Measurements from ENCODE around the gene HOXD12.
A peak's percentile ranks its signal among the peaks of the same experiment; 100 is the strongest.

The HOXD12 gene

DNA sequence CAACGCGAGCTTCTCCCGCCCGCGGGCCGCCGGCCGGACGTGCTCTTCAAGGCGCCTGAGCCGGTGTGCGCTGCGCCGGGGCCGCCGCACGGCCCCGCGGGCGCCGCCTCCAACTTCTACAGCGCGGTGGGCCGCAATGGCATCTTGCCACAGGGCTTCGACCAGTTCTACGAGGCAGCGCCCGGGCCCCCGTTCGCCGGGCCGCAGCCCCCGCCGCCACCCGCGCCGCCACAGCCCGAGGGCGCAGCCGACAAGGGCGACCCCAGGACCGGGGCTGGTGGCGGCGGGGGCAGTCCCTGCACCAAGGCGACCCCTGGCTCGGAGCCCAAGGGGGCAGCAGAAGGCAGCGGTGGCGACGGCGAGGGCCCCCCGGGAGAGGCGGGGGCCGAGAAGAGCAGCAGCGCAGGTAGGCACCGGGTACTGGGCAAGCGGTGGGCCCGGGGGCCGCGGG, 8.2 kb downstream of the HOXD12 start:
- FAIRE-seq: no peak

DNA sequence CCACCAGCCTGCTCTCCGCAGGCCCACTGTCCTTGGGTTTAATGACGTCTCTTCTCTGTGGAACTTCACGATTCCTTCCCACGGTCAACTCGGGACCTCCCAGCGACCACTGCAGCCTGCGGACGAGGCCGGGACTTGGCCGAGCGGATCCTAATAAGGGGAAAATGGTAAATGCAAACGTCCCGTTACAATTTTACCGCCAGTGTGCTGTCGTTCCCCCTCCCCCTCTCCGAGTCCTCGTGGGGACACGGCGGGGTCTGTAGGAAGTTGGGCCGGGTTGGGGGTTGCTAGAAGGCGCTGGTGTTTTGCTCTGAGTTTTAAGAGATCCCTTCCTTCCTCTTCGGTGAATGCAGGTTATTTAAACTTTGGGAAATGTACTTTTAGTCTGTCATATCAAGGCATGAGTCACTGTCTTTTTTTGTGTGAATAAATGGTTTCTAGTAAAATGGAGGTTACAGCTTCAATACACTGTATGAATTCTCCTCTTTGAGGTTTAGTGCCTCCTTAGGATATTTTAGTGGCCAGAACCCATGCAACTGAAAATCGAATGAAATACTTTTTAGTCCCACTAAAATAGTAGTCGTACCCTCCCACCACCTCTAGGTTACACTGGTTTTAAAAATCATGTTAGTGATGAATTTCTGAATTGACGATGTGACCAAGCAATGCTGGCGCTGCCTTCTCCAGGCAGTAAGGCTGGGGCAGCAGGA, 9.8 kb downstream of the HOXD12 start:
- FAIRE-seq: no peak

DNA sequence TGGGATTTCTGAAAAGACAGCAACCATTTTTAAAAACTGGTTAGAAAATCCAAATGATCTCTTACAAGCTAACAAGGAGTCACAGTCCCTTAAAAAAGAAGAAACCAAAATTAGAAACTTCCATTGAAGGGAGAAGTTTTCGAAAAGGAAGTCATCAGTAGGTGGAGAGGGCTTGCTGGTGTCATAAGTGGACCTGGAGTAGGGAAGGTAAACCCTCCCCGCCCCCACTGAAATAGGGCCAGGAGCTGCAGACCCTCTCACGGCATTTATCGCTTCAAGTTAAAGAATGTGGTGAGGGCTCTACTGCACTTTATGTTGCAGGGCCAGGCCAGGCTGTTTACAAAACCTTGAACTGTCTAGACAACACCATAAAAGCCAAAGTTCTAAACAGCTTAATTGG, 10.4 kb downstream of the HOXD12 start:
- no peak for FAIRE-seq

DNA sequence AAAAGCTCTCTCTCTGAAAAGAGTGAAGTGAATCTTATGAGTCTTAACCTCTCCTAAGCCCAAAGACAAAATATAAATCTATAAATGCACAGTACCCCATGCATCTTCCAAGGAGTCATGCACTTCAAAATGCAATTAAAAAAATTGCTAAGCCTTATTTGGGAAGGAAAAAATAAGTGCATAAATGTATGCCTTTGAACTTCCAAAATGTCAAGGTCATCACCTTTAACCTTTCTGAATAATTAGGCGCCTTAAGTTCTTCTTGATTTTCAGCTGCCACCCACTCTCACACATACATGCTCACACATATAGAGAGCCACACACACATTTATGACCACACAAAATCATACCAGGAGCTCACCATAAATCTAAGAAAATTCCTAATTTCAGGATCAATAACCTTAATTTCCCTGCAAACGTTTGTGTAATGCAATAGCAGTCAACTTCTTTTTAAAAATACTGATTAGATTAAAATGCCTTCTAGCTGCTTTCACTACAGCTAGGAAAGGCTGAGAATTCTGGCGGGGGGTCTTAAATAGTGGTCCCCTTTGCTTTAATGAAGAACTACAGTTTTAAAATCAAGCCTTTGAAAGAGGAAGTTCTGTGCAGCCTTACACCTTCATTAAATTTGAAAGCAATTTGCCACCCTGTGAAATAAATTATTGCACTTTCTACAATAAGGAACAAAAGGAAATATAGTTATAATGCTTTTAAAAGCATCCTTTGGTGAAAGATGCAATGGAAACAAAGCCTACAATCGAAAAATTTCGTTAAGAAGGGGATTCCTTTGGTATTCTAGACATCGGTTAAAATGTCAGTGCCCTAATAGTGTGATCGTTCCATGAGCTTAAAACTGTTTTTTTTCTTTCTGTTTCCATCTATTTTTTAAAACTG, 11.1 kb downstream of the HOXD12 start:
- no peak for FAIRE-seq

GRCh38 chr2:176111309-176111663, 11.7 kb downstream of the HOXD12 start:
- FAIRE-seq: peak; percentile 82

GRCh38 chr2:176111846-176112374, 12.3 kb downstream of the HOXD12 start:
- no peak for FAIRE-seq

DNA sequence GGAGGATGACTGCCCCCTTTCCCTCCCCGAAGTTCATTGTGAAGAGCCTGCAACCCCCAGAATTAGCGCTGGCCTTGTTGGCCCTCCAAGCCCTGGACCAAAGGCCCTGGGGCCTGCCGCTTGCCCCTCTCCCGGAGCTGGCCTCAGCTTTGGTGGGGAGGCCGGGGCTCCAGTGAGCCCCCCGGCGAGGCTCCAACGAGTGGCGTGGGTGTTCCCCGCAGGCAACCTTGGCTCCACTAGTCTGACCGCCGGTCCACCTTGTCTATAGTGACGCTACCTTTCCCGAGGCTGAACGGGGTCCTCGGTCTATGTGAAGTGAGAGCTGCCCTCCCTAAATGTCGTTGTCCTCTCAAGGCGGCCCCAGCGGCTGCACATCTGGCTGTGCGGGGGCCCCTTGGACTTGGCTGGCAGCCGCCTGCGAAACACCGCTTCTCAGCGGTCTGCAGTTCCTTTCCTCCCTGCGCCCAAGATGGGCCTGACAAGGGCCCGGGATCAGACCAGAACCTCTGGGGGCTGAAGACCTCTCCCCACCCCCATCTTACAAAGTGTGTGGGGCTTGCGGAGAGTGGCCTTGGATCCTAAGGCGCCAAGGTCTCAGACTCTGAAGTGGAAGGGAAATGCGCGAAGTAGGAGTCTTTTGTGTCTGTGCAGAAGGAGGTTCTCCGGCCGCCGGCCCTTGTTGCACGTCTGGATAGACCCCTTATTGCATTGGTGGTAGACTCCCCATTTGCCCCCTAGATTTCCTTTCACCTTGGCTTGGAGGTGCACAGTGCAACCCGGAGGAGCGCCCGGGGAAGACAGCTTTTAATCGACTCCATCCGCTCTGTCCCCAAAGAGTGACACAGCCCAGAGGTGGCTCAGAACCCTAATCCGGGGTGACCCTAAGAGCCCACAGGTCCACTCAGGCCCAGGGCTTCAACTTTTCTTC, 13.0 kb downstream of the HOXD12 start:
- no peak for FAIRE-seq

GRCh38 chr2:176114120-176114929, 14.7 kb downstream of the HOXD12 start:
- FAIRE-seq: no peak

- FAIRE-seq: no peak
Measured at GRCh38 chr2:176114930-176115625, 15.5 kb downstream of the HOXD12 start.

DNA sequence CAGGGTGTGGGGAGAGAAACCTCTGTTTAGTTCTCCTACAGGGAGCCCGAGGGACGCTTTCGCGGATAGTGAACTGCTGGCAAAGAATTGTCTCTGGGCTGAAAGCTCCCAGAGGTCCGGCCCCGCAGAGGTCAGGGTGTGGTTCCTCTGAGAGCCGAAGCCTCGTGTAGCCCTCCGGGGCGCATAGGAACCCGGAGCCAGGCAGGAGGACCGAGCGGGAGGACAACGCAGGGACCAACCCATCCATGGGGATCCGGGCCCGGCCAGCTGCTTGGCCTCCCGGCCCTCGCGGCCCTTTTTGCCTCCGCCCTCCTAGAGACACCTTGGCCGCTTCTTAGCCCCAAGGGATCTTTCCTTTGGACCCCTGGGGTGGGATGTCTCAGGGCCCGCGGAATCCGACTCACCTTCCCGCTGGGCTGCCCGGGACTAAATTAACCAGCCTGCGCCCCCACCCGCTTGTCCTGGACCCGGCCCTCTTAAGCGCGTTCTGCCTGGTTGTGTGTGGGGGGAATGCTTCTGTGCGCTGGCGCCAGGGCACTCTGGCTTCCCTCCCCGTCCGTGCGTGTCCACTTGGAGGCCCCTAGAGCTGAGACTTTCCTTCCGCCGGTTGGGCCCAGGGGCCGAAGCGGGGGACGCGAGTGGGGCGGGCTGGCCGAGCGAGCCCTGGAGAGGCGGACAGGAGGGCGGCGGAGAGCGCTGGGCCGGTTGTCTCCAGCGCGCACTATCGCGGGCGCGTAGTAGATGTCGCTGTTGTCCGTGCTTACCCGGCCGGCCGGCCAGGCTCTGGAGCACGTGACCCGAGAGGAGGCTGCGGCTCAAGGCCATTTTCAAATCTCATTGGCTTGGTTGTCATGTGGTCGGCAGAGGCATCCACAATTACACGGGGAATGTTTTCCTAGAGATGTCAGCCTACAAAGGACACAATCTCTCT, 16.6 kb downstream of the HOXD12 start, which contains the start of gene HOXD10:
Gene HOXD10 (plus strand): TSS at position 896 of the 931 bp plus-strand sequence. CDS start 56 bp downstream, outside the sequence.
- no peak for FAIRE-seq

DNA sequence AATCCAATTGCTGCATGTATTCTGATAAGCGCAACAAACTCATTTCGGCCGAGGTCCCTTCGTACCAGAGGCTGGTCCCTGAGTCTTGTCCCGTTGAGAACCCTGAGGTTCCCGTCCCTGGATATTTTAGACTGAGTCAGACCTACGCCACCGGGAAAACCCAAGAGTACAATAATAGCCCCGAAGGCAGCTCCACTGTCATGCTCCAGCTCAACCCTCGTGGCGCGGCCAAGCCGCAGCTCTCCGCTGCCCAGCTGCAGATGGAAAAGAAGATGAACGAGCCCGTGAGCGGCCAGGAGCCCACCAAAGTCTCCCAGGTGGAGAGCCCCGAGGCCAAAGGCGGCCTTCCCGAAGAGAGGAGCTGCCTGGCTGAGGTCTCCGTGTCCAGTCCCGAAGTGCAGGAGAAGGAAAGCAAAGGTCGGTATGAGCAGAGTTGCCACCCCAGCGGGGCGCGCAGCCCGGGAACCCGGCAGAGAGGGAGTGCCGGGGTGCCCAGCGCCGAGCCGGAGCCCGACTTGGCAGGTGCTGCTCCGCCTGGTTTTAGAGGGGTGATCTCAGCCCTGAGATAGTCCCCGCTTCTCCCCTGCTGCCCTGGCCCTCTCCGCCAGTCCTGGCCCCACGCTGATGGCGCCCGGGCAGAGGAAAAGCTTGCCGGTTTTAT, 17.7 kb downstream of the HOXD12 start:
- FAIRE-seq: no peak

DNA sequence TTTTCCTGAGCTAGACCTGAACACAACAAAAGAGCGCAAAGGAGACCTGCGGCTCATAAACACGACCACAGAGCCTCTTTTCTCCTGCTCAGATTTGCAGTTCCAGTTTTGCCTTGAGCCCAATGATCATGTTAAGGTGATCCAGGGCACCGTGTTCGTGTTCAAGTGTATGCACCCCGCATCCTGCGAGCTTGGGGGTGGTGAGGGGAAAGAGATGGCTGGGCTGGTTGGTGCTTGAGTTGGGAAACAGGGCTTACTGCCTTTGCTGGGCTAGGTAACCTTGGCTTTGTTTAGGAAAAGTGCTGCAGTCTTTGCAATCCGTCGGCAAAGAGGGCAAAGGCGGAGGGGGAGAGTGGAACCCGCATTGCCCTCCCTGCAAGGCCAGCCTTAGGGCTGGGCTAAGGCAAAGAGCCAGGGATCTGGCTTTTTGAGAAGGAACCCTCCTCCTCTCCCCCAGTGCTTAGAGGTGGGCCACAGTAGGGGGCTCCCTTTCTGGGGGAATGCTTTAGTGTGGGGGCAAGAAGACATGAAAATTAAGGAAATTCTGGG, 18.3 kb downstream of the HOXD12 start:
- no peak for FAIRE-seq

GRCh38 chr2:176118601-176119339, 19.2 kb downstream of the HOXD12 start:
- FAIRE-seq: peak; percentile 49

DNA sequence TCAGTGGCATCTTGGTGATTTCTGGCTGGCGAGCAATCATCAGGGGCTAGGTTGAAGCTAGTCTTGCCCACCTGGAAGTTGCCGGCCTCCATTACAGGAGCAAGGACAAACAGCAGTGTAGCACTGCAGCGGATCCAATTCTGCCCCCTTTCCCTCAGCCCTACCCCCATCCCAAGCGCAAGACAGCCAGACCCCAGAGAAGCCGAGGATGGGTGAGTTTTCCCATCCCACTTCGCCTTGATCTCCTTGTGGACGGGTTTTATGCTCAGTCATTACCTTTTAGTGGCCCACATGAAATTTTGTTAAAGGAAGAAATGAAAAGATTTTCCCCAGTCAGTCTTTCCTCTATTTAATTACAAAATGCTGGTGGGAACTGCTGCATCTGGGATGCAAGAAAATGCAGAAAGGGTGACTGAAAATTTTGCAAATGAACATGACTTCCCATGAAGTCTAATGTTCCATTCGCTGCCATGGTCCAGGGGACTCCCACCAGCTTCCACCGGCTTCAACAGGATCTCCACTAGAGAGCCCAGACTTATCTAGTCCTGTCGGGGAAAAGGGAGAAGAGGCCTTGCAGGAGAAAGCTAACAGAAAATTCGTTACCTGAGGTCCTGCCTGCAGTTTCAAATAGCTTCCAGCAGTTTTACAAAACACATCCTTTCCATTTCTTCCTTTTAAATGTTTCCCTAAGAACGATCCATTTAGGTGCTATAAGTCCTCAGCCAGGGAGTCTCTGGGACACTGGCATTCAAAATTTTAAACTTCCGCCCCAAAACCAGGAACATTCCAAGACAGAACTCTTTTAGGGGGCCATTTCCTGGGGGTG, 21.0 kb downstream of the HOXD12 start:
- no peak for FAIRE-seq

GRCh38 chr2:176121190-176122051, 21.8 kb downstream of the HOXD12 start:
- no peak for FAIRE-seq

DNA sequence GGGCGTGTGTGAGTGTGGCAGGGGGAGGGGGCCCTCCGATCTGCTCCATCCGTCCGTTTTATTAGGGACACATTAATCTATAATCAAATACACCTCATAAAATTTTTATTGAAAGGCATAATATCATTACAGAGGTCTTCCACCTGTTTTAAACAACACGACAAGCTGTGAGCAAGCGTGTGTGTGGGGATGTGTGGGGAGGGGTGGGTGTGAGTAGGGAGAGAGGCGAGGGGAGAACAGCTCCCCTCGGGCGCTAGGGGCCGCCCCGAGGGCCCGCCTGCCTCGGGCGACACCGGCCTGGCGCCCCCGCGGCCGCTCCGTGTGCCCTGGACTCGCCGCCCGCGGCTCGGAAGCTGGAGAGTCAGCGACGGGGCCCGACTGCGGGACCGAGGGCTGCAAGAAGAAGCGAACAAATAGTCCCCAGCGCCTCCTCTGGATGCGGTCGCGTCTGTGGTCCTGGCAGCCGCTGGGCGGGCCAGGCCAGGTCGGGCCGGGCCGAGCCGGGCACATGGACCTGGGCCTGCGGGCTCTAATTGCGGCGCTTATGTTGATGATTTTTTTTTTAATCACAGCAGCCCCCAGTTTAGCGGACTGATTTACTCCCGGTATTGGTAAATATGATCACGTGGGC, 22.6 kb downstream of the HOXD12 start:
- no peak for FAIRE-seq

Data from G401.6 (cell line).